ENCODE measurements around the gene SH3RF3. TPM values are rescaled to one million over a fixed set of nuclear protein-coding genes. Genes with fewer than 3 reads are reported as not detected.

Gene SH3RF3
- total RNA-seq, 4 donors from 2014 or later, result 5.3 to 10.0 (median 8.0) TPM

- no peak for TF ChIP-seq CTCF (IDR thresholded peaks at IDR 0.05; ENCODE audit: low read depth)
Measured at GRCh38 chr2:109340381-109340780, 211.4 kb downstream of the SH3RF3 start.

GRCh38 chr2:109341355-109342255 lies 212.6 kb downstream of the SH3RF3 start:
- TF ChIP-seq CTCF (IDR thresholded peaks at IDR 0.05; ENCODE audit: low read depth), result no peak

GRCh38 chr2:109342256-109342850 lies 213.3 kb downstream of the SH3RF3 start:
- no peak for TF ChIP-seq CTCF (IDR thresholded peaks at IDR 0.05; ENCODE audit: low read depth)

GRCh38 chr2:109342930-109343329 lies 213.9 kb downstream of the SH3RF3 start:
- no peak for TF ChIP-seq CTCF (IDR thresholded peaks at IDR 0.05; ENCODE audit: low read depth)

- TF ChIP-seq CTCF (IDR thresholded peaks at IDR 0.05; ENCODE audit: low read depth), result no peak
Measured at GRCh38 chr2:109343460-109343859, 214.5 kb downstream of the SH3RF3 start.

GRCh38 chr2:109344270-109344805 lies 215.3 kb downstream of the SH3RF3 start:
- no peak for TF ChIP-seq CTCF (IDR thresholded peaks at IDR 0.05; ENCODE audit: low read depth)

- TF ChIP-seq CTCF (IDR thresholded peaks at IDR 0.05; ENCODE audit: low read depth), result no peak
Measured at GRCh38 chr2:109345091-109345490, 216.1 kb downstream of the SH3RF3 start.
